C4-2B (cell line): ENCODE results near the gene ERI2.
"Not testable (repeated sequence)": the region's sequence is repeated elsewhere in the genome, so short reads cannot be mapped to it uniquely, and the experiment has no call there.

Source experiments
- H3K27ac ChIP-seq: fragments of 450-650 bp; 2 replicates; pipeline ENCODE4 v1.5.1; 2017
- CTCF ChIP-seq: fragments of 450-650 bp; conservative IDR thresholded peaks from 2 replicates; pipeline ENCODE4 v1.5.1; 2017; ENCODE audit warnings: mild to moderate bottlenecking
- ZFX ChIP-seq: fragments of 450-650 bp; IDR thresholded peaks from 2 replicates; pipeline ENCODE4 v1.6.1; 2017

Gene ERI2

GRCh38 chr16:20766294-20766693, 40.0 kb downstream of the ERI2 start:
- TF ChIP-seq ZFX, result no peak
- no peak for TF ChIP-seq CTCF
- no peak overlapping the region for H3K27ac ChIP-seq

- TF ChIP-seq ZFX (no peak), CTCF (no peak)
- no peak overlapping the region for H3K27ac ChIP-seq
Observed at GRCh38 chr16:20765732-20766131, 40.5 kb downstream of the ERI2 start.

- not testable (repeated sequence) for H3K27ac ChIP-seq
Observed at GRCh38 chr16:20764448-20764847, 41.8 kb downstream of the ERI2 start.

- peak within 1 kb of the TSS; percentile 58; the same call in 1 of the 2 replicates for H3K27ac ChIP-seq
- TF ChIP-seq CTCF (no peak), ZFX (no peak)
Observed at GRCh38 chr16:20763461-20764232, 42.6 kb downstream of the ERI2 start, which contains the start of gene ACSM3. ACSM3 (plus strand) TSS chr16:20764014; CDS start chr16:20770035, 6,021 bp downstream.

GRCh38 chr16:20762404-20763123, 43.7 kb downstream of the ERI2 start:
- no peak for TF ChIP-seq CTCF
- TF ChIP-seq ZFX, result no peak
- H3K27ac ChIP-seq, result no peak overlapping the region

- TF ChIP-seq CTCF (no peak), ZFX (no peak)
- H3K27ac ChIP-seq, result no peak overlapping the region
Observed at GRCh38 chr16:20761175-20761574, 45.1 kb downstream of the ERI2 start.

- H3K27ac ChIP-seq, result no peak overlapping the region
- TF ChIP-seq CTCF (no peak), ZFX (no peak)
Observed at GRCh38 chr16:20760346-20760745, 45.9 kb downstream of the ERI2 start.

- not testable (repeated sequence) for H3K27ac ChIP-seq
Observed at GRCh38 chr16:20755799-20756198, 50.5 kb downstream of the ERI2 start.
